Jurkat, Clone E6-1 (cell line): ENCODE data around the gene NLRP12.
A peak's percentile ranks its signal among the peaks of the same experiment; 100 is the strongest.
"Not testable (repeated sequence)": the region's sequence is repeated elsewhere in the genome, so short reads cannot be mapped to it uniquely, and the experiment has no call there.

Experiments used
- DNase-seq: peaks from one replicate; pipeline ENCODE4 v3.0.0-alpha.2; 2011; ENCODE audit warnings: low read depth, low spot score
- H3K4me3 ChIP-seq: 2 replicates; pipeline ENCODE4 v1.5.1; 2011; ENCODE audit warnings: mild to moderate bottlenecking, low read length, control low read depth, moderate library complexity

The NLRP12 gene

DNA sequence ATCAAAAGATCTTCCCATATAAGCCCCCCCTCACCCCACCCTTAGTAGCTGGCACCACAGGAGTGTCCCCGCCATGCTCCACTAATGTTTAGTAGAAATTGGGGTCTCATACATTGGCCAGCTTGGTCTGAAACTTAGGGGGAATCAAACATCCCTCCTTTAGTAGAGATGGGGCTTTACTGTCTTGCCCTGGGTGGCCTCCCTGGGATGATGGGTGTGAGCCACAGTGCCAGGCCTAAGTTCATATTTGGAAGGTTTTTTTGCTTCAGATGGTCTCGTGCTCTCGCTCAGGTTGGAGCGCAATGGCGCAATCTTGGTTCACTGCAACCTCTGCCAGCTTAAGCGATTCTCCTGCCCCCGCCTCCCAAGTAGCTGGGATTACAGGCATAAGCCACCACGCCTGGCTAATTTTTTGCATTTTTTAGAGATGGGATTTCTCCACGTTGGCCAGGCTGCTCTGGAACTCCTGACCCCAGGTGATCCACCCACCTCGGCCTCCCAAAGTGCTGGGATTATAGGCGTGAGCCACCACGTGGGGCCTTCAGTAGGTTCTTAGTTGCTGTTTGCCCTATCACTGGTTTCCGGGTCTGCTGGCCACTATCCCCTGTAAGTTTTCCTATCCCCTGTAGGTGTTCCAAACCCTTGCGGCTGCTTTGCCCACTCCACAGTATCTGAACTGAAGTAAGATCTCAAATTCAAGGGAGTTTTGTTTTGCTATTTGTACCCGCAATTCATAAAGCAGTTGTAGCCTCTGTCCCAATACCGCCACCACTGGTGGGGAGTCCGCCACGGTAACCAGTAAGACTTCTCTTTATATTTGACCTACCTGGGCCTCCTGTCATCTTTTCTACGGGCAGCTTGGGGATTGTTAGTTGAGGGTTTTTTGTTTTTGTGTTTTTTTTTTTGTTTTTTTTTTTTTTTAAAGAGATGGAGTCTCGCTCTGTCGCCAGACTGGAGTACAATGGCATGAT is 34.1 kb downstream of the NLRP12 start:
- no peak overlapping the region for H3K4me3 ChIP-seq
- no peak for DNase-seq

DNA sequence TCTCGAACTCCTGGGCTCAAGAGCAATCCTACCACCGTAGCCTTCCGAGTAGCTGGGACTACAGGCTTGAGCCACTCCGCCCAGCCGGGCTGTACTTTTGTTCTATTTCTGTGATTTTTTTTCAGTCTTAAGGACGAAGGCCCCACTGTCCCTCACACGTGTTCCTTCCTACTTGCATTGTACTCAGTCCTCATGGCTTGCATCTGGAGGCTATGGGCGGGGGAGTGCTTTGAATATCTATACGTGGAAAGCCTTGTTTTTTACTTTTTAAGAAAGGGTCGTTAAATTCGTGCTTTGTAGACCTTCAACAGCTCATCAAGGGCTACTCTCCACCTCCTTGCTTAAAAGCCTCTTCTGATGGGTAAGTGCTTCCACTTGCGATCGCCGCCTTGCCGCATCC is 36.8 kb downstream of the NLRP12 start:
- no peak for DNase-seq
- H3K4me3 ChIP-seq, result no peak overlapping the region

- no peak overlapping the region for H3K4me3 ChIP-seq
- DNase-seq, result no peak
These were observed 37.4 kb downstream of the NLRP12 start for GRCh38 chr19:53786744-53787143.

DNA sequence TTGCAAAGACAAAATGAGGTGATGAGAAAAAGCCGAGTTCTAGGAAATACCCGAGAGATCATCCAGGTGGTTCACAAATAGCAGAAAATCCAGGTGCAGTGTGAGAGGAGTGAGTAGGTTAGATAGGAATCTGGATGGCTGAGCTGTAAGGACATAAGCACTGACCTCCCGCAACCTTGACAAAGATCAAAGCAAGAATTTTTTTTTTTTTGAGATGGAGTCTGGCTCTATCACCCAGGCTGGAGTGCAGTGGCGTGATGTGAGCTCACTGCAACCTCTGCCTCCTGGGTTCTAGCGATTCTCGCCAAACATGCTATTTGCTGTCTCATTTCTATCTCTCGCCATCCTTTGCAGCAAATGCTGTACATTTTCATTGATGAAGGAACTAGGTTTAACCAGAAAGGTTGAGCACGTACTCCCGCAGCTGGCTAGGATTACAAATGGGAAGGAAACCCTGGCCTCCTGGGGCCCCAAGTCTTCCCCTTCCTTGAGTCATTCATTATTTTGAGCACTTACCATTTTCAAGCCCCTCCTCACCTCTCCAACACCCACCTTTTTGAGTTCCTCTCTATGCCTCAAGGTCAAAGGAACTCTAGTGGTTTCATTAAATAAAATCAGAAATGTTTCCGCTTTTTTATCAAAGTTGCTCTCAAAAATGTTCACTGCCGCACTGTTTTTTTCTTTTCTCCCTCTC is 38.8 kb downstream of the NLRP12 start:
- no peak for DNase-seq

DNA sequence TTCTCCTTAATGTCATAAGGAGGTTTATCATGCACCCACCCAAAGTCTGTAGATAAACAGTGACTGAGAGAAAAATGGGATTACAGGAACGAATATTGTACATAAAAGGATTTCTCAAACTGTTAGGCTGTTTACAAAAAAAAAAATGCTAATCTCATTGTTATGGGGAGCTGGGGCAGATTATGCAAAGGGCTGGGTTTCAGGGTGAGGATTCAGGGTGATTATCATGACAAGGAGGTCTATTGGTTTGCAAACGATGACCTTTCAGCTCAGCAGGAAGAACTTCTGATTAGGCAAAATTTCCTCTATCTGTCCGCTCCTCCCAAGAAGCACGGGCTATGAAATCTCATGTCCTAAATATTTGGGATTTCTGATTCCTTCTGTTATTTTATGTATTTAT is 41.4 kb downstream of the NLRP12 start:
- no peak overlapping the region for H3K4me3 ChIP-seq
- DNase-seq, result no peak

More for the DNA sequence above, 38.8 kb downstream of the NLRP12 start:
- H3K4me3 ChIP-seq, result no peak overlapping the region

DNA sequence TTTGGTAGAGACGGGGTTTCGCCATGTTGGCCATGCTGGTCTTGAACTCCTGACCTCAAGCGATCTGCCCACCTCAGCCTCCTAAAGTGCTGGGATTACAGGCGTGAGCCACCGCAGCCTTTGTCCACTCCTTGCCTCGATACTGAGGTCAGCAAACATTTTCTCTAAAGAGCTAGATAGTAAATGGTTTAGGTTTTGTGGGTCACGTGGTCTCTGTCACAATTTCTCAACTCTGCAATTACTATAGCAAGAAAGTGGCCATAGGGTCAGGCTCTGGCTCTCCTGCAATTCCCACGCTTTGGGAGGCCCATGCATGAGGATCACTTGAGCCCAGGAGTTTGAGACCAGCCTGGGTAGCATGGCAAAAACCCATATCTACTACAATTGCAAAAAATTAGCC is 42.8 kb downstream of the NLRP12 start:
- H3K4me3 ChIP-seq, DNase-seq: not testable (repeated sequence)

- DNase-seq, result no peak
- no peak overlapping the region for H3K4me3 ChIP-seq
These were observed 43.6 kb downstream of the NLRP12 start for GRCh38 chr19:53780506-53780905.

DNA sequence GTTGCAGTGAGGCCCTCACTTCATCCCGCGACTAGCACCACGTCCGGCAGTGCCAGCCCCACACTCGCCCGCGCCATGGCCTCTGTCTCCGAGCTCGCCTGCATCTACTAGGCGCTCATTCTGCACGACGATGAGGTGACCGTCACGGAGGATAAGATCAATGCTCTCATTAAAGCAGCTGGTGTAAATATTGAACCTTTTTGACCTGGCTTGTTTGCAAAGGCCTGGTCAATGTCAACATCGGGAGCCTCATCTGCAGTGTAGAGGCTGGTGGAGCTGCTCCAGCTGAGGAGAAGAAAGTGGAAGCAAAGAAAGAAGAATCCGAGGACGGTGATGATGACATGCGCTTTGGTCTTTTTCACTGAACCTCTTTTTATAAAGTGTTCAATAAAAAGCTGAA is 48.6 kb downstream of the NLRP12 start:
- no peak for DNase-seq
- H3K4me3 ChIP-seq, result no peak overlapping the region

DNA sequence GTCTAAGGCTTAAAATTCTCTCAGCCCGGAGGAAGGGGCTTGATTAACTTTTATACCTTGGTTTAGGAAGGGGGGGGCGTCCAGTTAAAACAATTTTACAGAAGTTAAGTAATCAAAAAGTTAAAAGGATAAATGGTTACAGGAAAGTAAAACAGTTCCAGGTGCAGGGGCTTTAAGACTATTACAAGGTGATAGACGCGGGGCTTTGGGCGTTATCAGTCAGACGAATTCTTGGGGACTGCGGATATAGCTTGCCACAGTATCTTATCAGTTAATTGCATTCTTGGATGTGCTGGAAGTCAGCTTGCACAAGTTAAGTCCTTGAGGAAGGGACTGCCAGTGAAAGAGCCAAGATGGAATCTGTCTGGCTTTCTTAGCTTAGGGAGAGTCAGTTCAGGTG is 49.6 kb downstream of the NLRP12 start:
- not testable (repeated sequence) for H3K4me3 ChIP-seq

GRCh38 chr19:53773999-53774398 is 50.1 kb downstream of the NLRP12 start:
- no peak for DNase-seq
- H3K4me3 ChIP-seq, result no peak overlapping the region

More for the DNA sequence above, 49.6 kb downstream of the NLRP12 start:
- not testable (repeated sequence) for DNase-seq

DNA sequence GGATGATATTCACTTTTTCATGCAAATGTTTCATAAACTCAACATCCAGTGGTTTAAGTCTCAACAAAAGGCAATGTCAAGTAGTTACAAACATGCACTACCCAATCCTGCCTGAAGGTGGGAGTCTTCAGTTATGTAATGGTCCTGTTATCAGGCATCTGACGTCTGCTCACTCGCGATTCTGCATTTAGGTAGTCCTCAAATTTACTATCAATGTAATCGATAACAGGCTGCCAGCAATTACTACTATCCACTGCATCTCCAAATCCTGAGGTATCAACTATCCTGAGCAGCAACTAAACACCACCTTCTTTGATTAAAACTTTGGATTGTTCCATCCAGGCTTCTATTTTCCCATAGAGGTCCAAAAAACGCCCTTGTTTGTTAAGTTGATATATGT is 51.2 kb downstream of the NLRP12 start:
- DNase-seq, result peak; percentile 67
- no peak overlapping the region for H3K4me3 ChIP-seq

DNA sequence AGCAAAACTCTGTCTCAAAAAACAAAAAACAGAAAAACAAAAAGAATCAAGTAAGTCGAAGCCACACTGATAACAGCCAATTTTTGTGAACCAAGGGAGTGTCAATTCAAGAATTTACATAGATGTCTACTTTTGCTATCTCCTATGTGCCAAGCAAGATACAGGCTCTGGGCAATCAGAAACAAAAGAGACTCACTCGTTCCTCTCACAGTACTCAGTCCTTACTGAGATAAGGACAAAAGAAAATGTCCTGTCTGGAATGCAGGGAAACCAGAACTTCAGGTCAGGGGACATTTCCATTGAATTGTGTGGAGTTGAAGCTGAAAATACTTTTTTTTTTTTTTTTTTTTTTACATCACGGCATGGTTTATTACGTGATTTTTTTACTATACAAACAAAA is 53.0 kb downstream of the NLRP12 start:
- DNase-seq, result no peak
- no peak overlapping the region for H3K4me3 ChIP-seq

GRCh38 chr19:53769696-53770309 is 54.3 kb downstream of the NLRP12 start:
- H3K4me3 ChIP-seq, DNase-seq: not testable (repeated sequence)

DNA sequence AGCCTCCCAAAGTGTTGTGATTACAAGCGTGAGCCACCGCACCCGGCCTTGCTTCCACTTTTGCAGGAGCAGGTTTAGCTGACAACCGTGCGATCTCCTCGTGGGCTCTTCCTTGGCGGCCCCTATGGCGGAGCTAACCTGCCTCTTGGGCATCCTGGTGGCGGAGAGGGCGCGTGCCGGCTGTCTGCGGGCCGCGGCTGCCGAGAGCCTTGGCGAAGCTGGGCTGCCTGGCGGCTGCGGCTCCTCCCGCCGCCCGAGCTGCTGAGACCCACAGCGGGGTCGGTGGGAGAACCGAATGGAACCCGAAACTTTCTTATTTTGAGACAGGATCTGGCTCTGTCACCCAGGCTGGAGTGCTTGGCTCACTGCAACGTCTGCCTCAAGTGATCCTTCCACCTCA is 55.7 kb downstream of the NLRP12 start:
- H3K4me3 ChIP-seq, result no peak overlapping the region
- no peak for DNase-seq

GRCh38 chr19:53758991-53759390 is 65.1 kb downstream of the NLRP12 start:
- DNase-seq, H3K4me3 ChIP-seq: not testable (repeated sequence)
